Right forelimb (tissue), 1 donor: ENCODE measurements around the gene LOXL4.
"Not testable (repeated sequence)": the region's sequence is repeated elsewhere in the genome, so short reads cannot be mapped to it uniquely, and the experiment has no call there.

Experiments
- DNase-seq: peaks from one replicate; pipeline ENCODE4 v3.0.0-alpha.2; 2018

LOXL4 gene

DNA sequence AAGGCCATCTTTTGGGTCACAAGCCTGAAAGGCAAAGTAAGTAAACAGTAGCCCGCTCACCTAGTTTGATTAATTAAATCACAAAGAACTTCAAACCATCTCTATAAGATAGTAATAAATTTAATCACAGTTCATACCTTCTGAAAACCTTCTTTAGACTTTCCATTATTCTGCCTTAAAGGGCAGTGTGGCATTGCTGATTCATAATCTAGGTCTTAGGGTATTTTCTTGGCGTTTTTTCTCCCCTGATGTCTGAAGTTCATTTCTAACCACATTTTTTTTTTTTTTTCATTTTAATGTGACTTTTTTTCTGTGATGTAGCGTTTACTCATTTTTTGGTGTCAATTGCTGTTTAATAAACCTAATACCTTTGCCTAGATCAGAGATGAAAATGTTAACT lies 27.5 kb downstream of the LOXL4 start:
- DNase-seq: no peak

DNA sequence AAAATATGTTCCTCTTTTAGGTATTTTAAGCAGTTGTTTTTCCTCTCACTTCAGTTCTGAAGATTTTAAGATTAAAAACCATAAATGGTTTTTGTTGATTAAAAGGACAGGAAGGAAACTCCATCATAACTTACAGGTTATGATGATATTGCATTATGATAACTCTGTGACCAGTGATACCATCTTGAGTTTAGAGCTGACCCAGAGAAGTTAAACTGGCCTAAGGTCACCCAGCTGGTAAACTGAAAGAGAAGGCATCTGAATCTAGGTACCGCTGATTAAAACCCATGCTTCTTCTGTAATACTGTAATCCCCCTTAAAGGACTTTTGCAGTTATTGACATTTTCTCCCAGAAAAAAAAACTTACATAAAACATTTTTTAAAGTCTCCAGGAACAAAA lies 29.6 kb downstream of the LOXL4 start:
- no peak for DNase-seq

DNA sequence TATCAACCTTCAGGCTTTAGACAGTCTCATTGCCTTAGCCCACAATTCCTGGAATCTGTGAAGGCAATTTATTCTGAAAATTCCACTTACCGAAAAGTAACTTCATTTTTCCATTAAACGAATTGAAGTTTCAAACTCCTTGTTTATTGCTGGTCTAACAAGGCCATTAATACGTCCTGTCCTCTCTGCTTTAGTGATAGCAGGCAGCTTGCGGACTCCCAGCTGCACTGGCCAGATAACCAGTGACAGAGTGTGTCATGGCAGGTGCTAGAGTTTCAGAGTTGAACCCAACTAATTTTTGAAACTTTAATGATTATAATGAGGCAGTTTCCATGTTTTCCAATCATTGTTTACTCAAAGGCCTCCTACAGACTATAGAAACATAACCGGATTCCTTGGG lies 31.1 kb downstream of the LOXL4 start:
- DNase-seq: no peak

DNA sequence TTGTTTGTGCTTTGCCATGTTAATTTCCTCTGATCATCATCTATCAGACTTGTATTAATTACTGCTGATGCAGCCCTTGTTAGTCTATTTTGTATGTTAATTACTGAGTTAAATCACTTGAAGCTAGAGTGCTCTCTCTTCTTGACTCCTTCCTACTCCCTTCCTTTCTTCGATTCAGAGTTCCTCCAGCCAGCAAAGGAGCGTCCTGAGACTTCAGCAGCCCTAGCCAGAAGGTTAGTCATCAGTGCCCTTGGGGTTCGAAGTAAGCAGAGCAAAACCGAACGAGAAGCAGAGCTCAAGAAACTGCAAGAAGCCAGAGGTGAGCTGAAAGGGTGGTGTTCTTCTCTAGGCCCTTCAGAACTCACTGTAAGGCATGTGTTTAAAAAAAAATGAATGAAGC lies 32.1 kb downstream of the LOXL4 start:
- no peak for DNase-seq

DNA sequence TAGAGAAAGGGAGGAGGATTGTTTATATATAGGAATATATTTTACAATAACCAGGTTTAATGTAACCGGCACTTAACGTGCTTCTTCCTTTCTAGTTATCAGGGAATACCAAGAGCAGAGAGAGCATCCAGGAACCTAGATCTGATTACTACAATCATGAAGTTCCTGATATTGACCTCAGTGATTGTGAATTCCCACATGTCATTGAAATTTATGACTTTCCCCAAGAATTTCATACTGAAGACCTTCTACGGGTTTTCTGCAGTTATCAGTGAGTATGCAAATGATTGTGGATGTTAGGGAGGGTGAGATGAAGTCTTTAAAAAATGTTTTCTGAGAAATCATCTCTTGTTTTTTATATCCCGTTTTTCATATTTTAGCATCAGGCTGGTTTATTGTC lies 36.6 kb downstream of the LOXL4 start:
- DNase-seq: no peak

DNA sequence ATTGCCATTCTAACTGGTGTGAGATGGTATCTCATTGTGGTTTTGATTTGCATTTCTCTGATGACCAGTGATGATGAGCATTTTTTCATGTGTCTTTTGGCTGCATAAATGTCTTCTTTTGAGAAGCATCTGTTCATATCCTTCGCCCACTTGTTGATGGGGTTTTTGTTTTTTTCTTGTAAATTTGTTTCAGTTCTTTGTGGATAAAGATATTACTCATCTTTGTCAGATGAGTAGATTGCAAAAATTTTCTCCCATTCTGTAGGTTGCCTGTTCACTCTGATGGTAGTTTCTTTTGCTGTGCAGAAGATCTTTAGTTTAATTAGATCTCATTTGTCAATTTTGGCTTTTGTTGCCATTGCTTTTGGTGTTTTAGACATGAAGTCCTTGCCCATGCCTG lies 39.7 kb downstream of the LOXL4 start:
- DNase-seq: not testable (repeated sequence)

DNA sequence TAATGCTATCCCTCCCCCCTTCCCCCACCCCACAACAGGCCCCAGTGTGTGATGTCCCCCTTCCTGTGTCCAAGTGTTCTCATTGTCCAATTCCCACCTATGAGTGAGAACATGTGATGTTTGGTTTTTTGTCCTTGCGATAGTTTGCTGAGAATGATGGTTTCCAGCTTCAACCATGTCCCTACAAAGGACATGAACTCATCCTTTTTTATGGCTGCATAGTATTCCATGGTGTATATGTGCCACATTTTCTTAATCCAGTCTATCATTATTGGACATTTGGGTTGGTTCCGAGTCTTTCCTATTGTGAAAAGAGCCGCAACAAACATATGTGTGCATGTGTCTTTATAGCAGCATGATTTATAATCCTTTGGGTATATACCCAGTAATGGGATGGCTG lies 40.3 kb downstream of the LOXL4 start:
- not testable (repeated sequence) for DNase-seq

DNA sequence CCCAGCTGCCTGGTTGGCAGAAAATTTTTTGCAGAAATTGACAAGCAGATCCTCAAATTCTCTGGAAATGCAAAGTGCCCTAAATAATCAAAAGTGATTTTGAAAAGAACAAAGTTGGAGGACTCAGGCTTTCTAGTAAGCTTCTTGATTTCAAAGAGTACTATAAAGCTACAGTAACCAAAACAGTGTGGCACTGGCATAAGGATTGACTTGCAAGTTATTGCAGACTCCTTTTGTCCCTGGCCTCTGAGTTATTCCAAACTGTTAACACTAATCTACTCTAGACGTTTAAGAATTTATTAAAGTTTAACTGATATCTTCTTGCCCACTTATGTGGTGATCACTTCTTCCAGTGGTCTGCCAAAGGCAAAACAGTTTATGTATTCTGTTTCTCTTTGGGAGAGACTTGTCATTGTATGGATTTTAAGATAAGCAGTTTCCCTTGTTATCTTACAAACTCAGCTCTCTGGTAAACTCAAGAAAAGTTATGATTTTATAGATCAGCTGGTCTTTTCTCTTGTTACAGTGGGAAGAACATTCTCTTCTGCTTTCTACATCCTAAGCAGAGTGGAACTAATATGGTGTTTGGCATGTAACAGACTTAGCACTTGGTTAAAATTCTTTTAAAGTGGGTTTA lies 41.4 kb downstream of the LOXL4 start:
- DNase-seq: no peak

DNA sequence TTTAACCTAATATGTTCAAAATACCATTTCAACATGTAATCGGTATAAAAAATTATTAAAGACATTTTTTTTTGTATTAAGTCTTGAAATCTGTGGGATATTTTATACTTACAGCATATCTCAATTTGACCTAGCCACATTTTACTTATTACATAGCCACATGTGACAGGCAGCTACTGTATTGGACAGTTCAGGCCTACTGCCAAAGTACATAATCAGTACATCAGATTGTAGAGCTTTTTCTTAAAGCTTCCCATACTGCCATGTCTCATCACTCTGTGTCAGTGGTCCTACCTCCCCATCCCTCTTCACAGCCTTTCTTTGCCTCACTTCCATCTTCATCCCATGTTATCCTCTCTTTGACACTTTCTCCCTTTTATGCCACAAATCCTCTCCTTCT lies 43.0 kb downstream of the LOXL4 start:
- no peak for DNase-seq

DNA sequence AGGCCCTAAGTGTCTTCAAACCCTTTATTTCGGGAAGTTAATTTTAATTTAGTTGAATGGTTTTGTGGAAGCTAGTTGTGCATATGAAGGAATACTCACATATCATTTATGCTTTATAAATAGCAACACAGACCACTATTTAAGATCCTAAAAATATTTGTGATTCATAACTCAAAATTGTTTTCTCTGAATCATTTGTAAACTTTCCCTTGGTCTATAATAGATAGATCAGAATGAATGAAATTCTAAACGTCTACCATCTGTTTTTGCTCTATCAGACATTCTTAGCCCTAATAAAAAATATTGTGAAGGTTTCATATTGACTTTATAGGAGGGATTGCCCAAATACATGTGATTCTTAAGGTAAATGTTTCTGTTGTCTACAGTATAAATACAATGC lies 43.5 kb downstream of the LOXL4 start:
- DNase-seq: no peak

DNA sequence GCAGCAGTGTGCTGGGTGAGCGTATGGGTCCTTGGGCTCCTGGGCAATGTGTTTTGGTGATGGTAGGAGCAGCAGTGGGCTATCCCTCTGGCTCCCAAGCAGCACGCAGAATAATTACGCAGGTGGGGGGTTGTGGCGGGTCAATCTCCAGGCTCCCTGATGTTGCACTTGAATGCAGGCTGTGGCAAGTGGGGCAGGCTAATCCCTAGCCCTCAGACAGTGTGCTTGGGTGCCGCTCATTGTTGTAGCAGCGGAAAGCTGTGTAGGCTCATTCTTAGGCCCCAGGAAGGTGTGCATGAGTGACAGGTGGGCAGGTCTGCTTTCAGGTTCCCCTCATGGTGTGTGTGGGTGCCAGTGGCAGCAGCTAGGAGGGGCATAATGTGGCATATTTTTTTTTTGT lies 44.1 kb downstream of the LOXL4 start:
- no peak for DNase-seq

DNA sequence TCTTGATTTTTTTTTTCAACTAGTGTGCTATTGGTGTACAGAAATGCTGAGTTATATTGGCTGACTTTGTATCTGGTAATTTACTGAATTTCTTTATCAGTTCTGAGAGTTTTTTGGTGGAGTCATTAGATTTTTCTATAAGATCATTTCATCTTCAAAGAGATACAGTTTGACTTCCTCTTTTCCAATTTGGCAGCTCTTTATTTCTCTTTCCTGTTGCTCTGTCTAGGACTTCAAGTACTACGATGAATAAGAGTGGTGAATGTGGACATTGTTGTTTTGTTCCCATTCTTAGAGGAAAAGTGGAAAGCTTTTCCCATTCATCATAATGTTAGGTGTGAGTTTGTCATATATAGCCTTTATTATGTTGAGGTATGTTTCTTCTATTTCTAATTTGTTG lies 50.2 kb downstream of the LOXL4 start:
- no peak for DNase-seq

DNA sequence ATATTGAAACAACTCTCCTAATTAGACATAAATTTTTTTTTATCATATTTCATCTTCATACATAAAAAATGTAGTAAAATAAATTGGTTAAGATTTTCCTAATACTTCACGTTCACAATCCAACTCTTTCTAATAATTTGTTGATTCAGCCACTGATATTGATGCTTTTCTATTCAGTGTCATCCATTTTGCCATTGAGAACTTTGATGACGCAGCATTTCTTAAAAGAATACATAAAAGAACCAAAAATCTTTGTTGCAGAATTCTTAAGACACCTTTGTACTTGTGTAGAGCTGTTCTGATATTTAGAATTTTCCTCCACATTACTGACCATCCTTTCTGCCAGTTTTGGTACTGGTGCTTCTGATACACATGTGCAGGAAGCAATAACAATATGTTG lies 52.6 kb downstream of the LOXL4 start:
- DNase-seq: no peak

DNA sequence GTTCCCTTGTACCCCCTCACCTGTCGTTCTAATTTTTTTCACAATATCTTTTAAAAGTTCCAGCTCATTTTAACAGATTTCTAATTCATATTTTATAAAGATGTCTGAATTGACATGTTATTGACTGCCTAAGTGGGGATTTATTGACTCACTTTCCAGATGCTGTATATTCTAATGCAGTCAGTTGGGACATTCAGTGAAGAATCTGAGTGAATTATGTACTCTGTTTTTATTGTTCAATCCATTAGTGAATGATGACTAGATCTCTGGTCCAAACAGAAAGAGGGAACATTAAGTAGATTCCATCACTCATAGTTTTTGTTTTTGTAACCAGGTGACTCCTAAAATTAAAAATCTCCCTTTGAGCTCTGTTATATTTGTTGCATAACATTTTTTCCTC lies 54.3 kb downstream of the LOXL4 start:
- no peak for DNase-seq

DNA sequence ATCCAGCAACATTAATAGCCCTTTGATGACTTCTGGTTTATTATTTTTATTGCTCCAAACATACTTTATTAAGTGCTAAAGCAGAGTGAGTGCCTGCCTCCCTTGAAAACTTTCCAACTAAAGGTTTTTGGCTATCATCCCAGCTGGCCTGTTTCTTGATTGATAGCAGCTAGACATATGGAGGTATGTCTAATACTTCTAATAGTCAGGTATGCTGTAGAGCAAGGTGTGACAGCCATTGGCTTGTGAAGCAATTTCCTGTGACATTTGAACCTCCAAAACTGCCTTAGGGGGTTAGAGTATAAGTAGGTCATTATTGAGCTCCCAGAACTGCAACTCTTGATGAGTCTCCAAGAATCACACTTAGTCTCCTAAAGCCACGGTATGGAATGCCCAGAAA lies 55.8 kb downstream of the LOXL4 start:
- no peak for DNase-seq

DNA sequence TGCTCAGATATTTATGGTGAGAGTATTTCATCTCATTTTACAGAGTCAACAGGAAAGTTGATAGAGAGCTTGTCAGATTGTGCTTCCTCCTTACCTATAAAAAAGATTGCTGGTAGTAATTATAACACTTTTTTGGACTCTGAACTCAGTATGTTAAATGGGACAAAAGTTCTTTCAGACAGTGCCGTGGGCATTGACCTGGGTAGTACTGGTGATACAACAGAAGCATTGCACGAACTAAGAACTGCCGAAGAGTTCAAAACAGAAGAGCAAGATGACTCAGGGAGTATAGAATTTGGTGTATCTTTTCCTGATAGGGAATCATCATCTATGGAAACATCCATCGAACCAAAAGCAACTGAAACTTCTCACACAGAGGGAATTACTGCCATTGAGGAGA lies 58.6 kb downstream of the LOXL4 start:
- no peak for DNase-seq

DNA sequence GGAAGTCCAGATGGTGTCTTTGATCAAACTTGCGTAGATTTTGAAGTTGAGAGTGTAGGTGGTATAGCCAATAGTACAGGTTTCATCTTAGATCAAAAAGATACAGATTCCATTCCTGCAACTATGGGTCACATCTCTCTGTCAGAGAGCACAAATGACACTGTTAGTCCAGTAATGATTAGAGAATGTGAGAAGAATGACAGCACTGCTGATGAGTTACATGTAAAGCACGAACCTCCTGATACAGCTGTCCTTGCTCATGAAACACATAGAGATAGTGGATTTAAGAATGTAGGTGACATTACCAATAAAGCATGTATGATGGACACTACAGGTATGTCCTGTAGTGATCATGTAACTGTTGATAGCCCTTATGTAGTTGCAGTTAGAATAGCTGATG lies 59.1 kb downstream of the LOXL4 start:
- no peak for DNase-seq

DNA sequence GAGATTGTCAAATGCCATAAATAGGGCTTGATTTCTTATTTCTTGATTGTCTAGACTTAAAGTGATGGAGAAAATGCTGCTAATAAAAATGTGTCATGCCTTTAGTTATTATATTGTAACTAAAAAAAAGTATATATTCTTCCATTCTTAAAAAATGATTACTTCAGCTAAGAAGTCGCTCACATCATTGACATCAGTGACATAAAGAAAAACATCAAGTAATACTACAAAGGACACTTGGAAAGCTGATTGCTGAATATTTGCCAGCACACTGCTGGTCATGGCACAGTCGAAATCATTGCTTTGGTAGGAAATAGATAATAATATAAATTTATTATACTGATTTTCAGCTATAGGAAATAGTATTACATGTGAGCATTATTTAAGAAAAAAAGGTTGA lies 62.6 kb downstream of the LOXL4 start:
- no peak for DNase-seq

DNA sequence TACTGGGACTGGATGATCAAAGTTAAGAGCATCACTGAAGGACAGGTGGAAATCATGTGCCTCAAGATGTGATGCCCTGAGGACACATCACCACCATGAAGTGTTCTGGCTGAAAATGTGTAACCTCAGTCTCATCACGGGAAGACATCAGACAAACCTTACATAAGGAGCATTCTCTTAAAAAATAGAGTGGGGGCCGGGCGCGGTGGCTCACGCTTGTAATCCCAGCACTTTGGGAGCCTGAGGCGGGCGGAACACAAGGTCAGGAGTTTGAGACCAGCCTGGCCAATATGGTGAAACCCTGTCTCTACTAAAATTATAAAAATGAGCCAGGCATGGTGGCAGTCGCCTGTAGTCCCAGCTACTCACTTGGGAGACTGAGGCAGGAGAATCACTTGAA lies 65.6 kb downstream of the LOXL4 start:
- no peak for DNase-seq

DNA sequence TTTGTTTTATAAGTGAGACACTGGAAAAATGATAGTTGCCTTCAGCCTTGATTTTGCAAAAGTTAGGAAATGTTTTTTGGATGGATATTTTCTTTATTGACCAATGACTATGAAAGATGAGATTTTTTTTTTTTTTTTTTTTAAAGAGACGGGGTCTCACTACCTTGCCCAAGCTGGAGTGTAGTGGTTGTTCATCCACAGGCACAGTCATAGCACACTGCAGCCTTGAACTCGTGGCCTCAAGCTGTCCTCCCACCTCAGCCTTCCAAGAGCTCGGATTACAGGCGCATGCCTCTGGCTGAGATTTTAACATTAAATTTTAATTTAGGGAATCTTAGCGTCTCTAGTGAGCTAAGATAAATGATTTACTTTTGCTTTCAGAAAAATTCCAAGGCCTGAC lies 66.2 kb downstream of the LOXL4 start:
- no peak for DNase-seq
